Stomach smooth muscle (tissue), 2 donors: ENCODE data around the gene MYO1B.

Experiments
- H3K27ac ChIP-seq: one replicate; pipeline ENCODE4 v1.7.0; 2013; ENCODE audit warnings: mild to moderate bottlenecking, low read length, inconsistent platforms
- H3K27me3 ChIP-seq, 2 donors: one replicate each; pipeline ENCODE4 v1.7.0; 2013; ENCODE audit warnings: low read length in 2 of 2; ENCODE audit not compliant: insufficient read depth in 2 of 2, control insufficient read depth in 1 of 2
- H3K36me3 ChIP-seq, 2 donors: one replicate each; pipeline ENCODE4 v1.7.0; 2013; ENCODE audit warnings: low read length in 2 of 2; ENCODE audit not compliant: control insufficient read depth in 2 of 2, insufficient read depth in 2 of 2
- H3K4me1 ChIP-seq: one replicate; pipeline ENCODE4 v1.7.0; 2013; ENCODE audit warnings: low read length; ENCODE audit not compliant: control insufficient read depth, insufficient read depth
- H3K4me3 ChIP-seq, 2 donors: one replicate each; pipeline ENCODE4 v1.7.0; 2013; ENCODE audit warnings: low read length in 2 of 2
- H3K9ac ChIP-seq, 2 donors: one replicate each; pipeline ENCODE4 v1.7.0; 2013; ENCODE audit warnings: low read length in 2 of 2, mild to moderate bottlenecking in 1 of 2
- H3K9me3 ChIP-seq, 2 donors: one replicate each; pipeline ENCODE4 v1.7.0; 2013; ENCODE audit warnings: low read length in 2 of 2; ENCODE audit not compliant: control insufficient read depth in 2 of 2
- donor health status: healthy.
- donor health status: Pancreatic carcinoma.

The MYO1B gene

GRCh38 chr2:191428141-191428540 lies 182.9 kb downstream of the MYO1B start:
- H3K27me3 ChIP-seq: no peaks in the 10 kb centered on the region
- H3K27ac ChIP-seq: no peak overlapping the region
- no peak overlapping the region for H3K9ac ChIP-seq
- H3K4me1 ChIP-seq: no peaks in the 10 kb centered on the region
- no peaks in the 10 kb centered on the region for H3K9me3 ChIP-seq
- no peak overlapping the region for H3K4me3 ChIP-seq
- H3K36me3 ChIP-seq: no peaks in the 10 kb centered on the region

- Histone ChIP-seq H3K9me3 (no peaks in the 10 kb centered on the region), H3K9ac (no peak overlapping the region), H3K27ac (no peak overlapping the region), H3K4me1 (no peaks in the 10 kb centered on the region), H3K4me3 (no peak overlapping the region), H3K36me3 (no peaks in the 10 kb centered on the region), H3K27me3 (no peaks in the 10 kb centered on the region)
These were observed 185.3 kb downstream of the MYO1B start for GRCh38 chr2:191430476-191430875.

GRCh38 chr2:191432121-191432520 lies 186.9 kb downstream of the MYO1B start:
- no peak overlapping the region for H3K27ac ChIP-seq
- H3K36me3 ChIP-seq: no peaks in the 10 kb centered on the region
- no peaks in the 10 kb centered on the region for H3K27me3 ChIP-seq
- no peaks in the 10 kb centered on the region for H3K4me1 ChIP-seq
- H3K4me3 ChIP-seq: no peak overlapping the region
- no peak overlapping the region for H3K9ac ChIP-seq
- H3K9me3 ChIP-seq: no peaks in the 10 kb centered on the region

GRCh38 chr2:191434072-191434471 lies 188.9 kb downstream of the MYO1B start:
- Histone ChIP-seq H3K9ac (no peak overlapping the region), H3K27me3 (no peaks in the 10 kb centered on the region), H3K4me1 (no peaks in the 10 kb centered on the region), H3K4me3 (no peak overlapping the region), H3K9me3 (no peaks in the 10 kb centered on the region), H3K36me3 (no peaks in the 10 kb centered on the region), H3K27ac (no peak overlapping the region)

- H3K27ac ChIP-seq: no peak overlapping the region
- H3K9ac ChIP-seq: no peak overlapping the region
- H3K4me1 ChIP-seq: no peaks in the 10 kb centered on the region
- H3K27me3 ChIP-seq: no peaks in the 10 kb centered on the region
- no peaks in the 10 kb centered on the region for H3K9me3 ChIP-seq
- H3K36me3 ChIP-seq: no peaks in the 10 kb centered on the region
- no peak overlapping the region for H3K4me3 ChIP-seq
These were observed 189.9 kb downstream of the MYO1B start for GRCh38 chr2:191435141-191435540.

GRCh38 chr2:191436368-191437055 lies 191.3 kb downstream of the MYO1B start:
- Histone ChIP-seq H3K4me3 (no peak overlapping the region), H3K9me3 (no peaks in the 10 kb centered on the region), H3K36me3 (no peaks in the 10 kb centered on the region), H3K4me1 (no peaks in the 10 kb centered on the region), H3K27me3 (no peaks in the 10 kb centered on the region), H3K27ac (no peak overlapping the region), H3K9ac (no peak overlapping the region)

- Histone ChIP-seq H3K4me3 (no peak overlapping the region), H3K9me3 (no peaks in the 10 kb centered on the region), H3K36me3 (no peaks in the 10 kb centered on the region), H3K27ac (no peak overlapping the region), H3K9ac (no peak overlapping the region), H3K4me1 (no peaks in the 10 kb centered on the region), H3K27me3 (no peaks in the 10 kb centered on the region)
These were observed 194.3 kb downstream of the MYO1B start for GRCh38 chr2:191439481-191439880.

- Histone ChIP-seq H3K4me3 (no peak overlapping the region), H3K36me3 (no peaks in the 10 kb centered on the region), H3K9ac (no peak overlapping the region), H3K27ac (no peak overlapping the region), H3K9me3 (no peaks in the 10 kb centered on the region), H3K4me1 (no peaks in the 10 kb centered on the region), H3K27me3 (no peaks in the 10 kb centered on the region)
These were observed 196.5 kb downstream of the MYO1B start for GRCh38 chr2:191441496-191442214.

- Histone ChIP-seq H3K4me1 (no peaks in the 10 kb centered on the region), H3K9me3 (no peaks in the 10 kb centered on the region), H3K27ac (no peak overlapping the region), H3K4me3 (no peak overlapping the region), H3K27me3 (no peaks in the 10 kb centered on the region), H3K36me3 (no peaks in the 10 kb centered on the region), H3K9ac (no peak overlapping the region)
These were observed 198.2 kb downstream of the MYO1B start for GRCh38 chr2:191443446-191443845.

- H3K9me3 ChIP-seq: no peaks in the 10 kb centered on the region
- H3K9ac ChIP-seq: no peak overlapping the region
- H3K4me1 ChIP-seq: no peaks in the 10 kb centered on the region
- H3K4me3 ChIP-seq: no peak overlapping the region
- no peaks in the 10 kb centered on the region for H3K27me3 ChIP-seq
- no peaks in the 10 kb centered on the region for H3K36me3 ChIP-seq
- no peak overlapping the region for H3K27ac ChIP-seq
These were observed 201.7 kb downstream of the MYO1B start for GRCh38 chr2:191446910-191447309.

- no peak overlapping the region for H3K27ac ChIP-seq
- no peaks in the 10 kb centered on the region for H3K36me3 ChIP-seq
- H3K27me3 ChIP-seq: no peaks in the 10 kb centered on the region
- no peak overlapping the region for H3K4me3 ChIP-seq
- no peak overlapping the region for H3K9ac ChIP-seq
- H3K9me3 ChIP-seq: no peaks in the 10 kb centered on the region
- H3K4me1 ChIP-seq: no peaks in the 10 kb centered on the region
These were observed 205.9 kb downstream of the MYO1B start for GRCh38 chr2:191451116-191451515.
